Activated naive CD4-positive, alpha-beta T cell treated with anti-CD3 and anti-CD28 coated beads, Interleukin-2, amount 50 U/mL, for 72 hours (primary cell): ENCODE results near the gene PTPN14. TPM values are rescaled to one million over a fixed set of nuclear protein-coding genes. Genes with fewer than 3 reads are reported as not detected.
A peak's percentile ranks its signal among the peaks of the same experiment; 100 is the strongest.

ENCODE experiments used
- ATAC-seq, 2 donors: fragments of 150-1000 bp; cut with Tn5 transposase; 2 replicates each; pipeline ENCODE4 v1.10.0; 2021; ENCODE audit warnings: mild to moderate bottlenecking in 2 of 2, moderate library complexity in 2 of 2
- DNase-seq, 2 donors: peaks; one replicate each; pipeline ENCODE4 v3.0.0; 2021 to 2022; ENCODE audit warnings: low spot score in 2 of 2
- H3K27ac Mint-ChIP-seq, 2 donors: one replicate each; pipeline ENCODE4 v1.8.0; 2022; ENCODE audit warnings: mild to moderate bottlenecking in 2 of 2, mixed read lengths in 2 of 2
- H3K36me3 Mint-ChIP-seq, 2 donors: one replicate each; pipeline ENCODE4 v1.8.0; 2022; ENCODE audit warnings: mixed read lengths in 2 of 2
- H3K9me3 Mint-ChIP-seq, 2 donors: one replicate each; pipeline ENCODE4 v1.8.0; 2022; ENCODE audit warnings: mixed read lengths in 2 of 2
- total RNA-seq, 2 donors: library from RNA; stranded (reverse); gene quantifications; one replicate each; pipeline ENCODE4 v1.2.3, GENCODE V29; 2022

Gene PTPN14
- total RNA-seq, 2 donors from 2014 or later, result 4.0 to 4.3 TPM

- Mint-ChIP-seq H3K27ac (no peak overlapping the region), H3K9me3 (no peaks in the 10 kb centered on the region), H3K36me3 (no peaks in the 10 kb centered on the region)
- no peak for ATAC-seq
- DNase-seq, result no peak
Observed at GRCh38 chr1:214377886-214378285, 173.5 kb downstream of the PTPN14 start.

- Mint-ChIP-seq H3K9me3 (no peaks in the 10 kb centered on the region), H3K36me3 (no peaks in the 10 kb centered on the region), H3K27ac (no peak overlapping the region)
- DNase-seq (no peak), ATAC-seq (no peak)
Observed at GRCh38 chr1:214377485-214377884, 173.9 kb downstream of the PTPN14 start.

- Mint-ChIP-seq H3K27ac (no peak overlapping the region), H3K36me3 (no peaks in the 10 kb centered on the region), H3K9me3 (no peaks in the 10 kb centered on the region)
- no peak for DNase-seq
- ATAC-seq, result no peak
Observed at GRCh38 chr1:214372092-214372491, 179.3 kb downstream of the PTPN14 start.

GRCh38 chr1:214370615-214371014, 180.8 kb downstream of the PTPN14 start:
- Mint-ChIP-seq H3K36me3 (no peaks in the 10 kb centered on the region), H3K27ac (no peak overlapping the region), H3K9me3 (no peaks in the 10 kb centered on the region)
- ATAC-seq (no peak), DNase-seq (no peak)

GRCh38 chr1:214369364-214369763, 182.0 kb downstream of the PTPN14 start:
- Mint-ChIP-seq H3K27ac (no peak overlapping the region), H3K9me3 (no peaks in the 10 kb centered on the region), H3K36me3 (no peaks in the 10 kb centered on the region)
- no peak for DNase-seq
- ATAC-seq, result no peak

- Mint-ChIP-seq H3K27ac (no peak overlapping the region), H3K9me3 (no peaks in the 10 kb centered on the region)
- no peak for ATAC-seq
Observed at GRCh38 chr1:214367841-214368240, 183.6 kb downstream of the PTPN14 start.

GRCh38 chr1:214364786-214365295, 186.6 kb downstream of the PTPN14 start:
- Mint-ChIP-seq H3K36me3 (peaks cover 0 to 12% of the 10 kb centered on the region in 2 donors), H3K9me3 (peaks cover 0 to 9% of the 10 kb centered on the region in 2 donors), H3K27ac (no peak overlapping the region)
- DNase-seq, result no peak
- no peak for ATAC-seq

More at GRCh38 chr1:214367841-214368240, 183.6 kb downstream of the PTPN14 start:
- no peak for DNase-seq
- no peaks in the 10 kb centered on the region for H3K36me3 Mint-ChIP-seq

- peaks cover 0 to 9% of the 10 kb centered on the region in 2 donors for H3K9me3 Mint-ChIP-seq
- ATAC-seq (no peak), DNase-seq (no peak)
- peaks cover 0 to 12% of the 10 kb centered on the region in 2 donors for H3K36me3 Mint-ChIP-seq
- H3K27ac Mint-ChIP-seq, result no peak overlapping the region
Observed at GRCh38 chr1:214364386-214364785, 187.0 kb downstream of the PTPN14 start.

- ATAC-seq (no peak), DNase-seq (no peak)
- H3K27ac Mint-ChIP-seq, result no peak overlapping the region
- H3K36me3 Mint-ChIP-seq, result peaks cover 0 to 12% of the 10 kb centered on the region in 2 donors
- H3K9me3 Mint-ChIP-seq, result peaks cover 0 to 9% of the 10 kb centered on the region in 2 donors
Observed at GRCh38 chr1:214363386-214363785, 188.0 kb downstream of the PTPN14 start.

GRCh38 chr1:214362188-214362882, 189.1 kb downstream of the PTPN14 start:
- ATAC-seq, result no peak
- Mint-ChIP-seq H3K9me3 (peaks cover 0 to 9% of the 10 kb centered on the region in 2 donors), H3K27ac (no peak overlapping the region), H3K36me3 (peaks cover 0 to 12% of the 10 kb centered on the region in 2 donors)
- no peak for DNase-seq

GRCh38 chr1:214361636-214362035, 189.8 kb downstream of the PTPN14 start:
- no peak for ATAC-seq
- peaks cover 0 to 9% of the 10 kb centered on the region in 2 donors for H3K9me3 Mint-ChIP-seq
- peaks cover 0 to 12% of the 10 kb centered on the region in 2 donors for H3K36me3 Mint-ChIP-seq
- no peak for DNase-seq
- peak overlapping the region in 1 of 2 donors; percentile 67 for H3K27ac Mint-ChIP-seq

- Mint-ChIP-seq H3K27ac (peak overlapping the region; percentile 58 to 67), H3K36me3 (peaks cover 0 to 12% of the 10 kb centered on the region in 2 donors), H3K9me3 (peaks cover 0 to 9% of the 10 kb centered on the region in 2 donors)
- DNase-seq (no peak), ATAC-seq (peak; percentile 56 to 93)
Observed at GRCh38 chr1:214360525-214361164, 190.8 kb downstream of the PTPN14 start.

- peaks cover 0 to 9% of the 10 kb centered on the region in 2 donors for H3K9me3 Mint-ChIP-seq
- no peak overlapping the region for H3K27ac Mint-ChIP-seq
- DNase-seq (no peak), ATAC-seq (no peak)
- peaks cover 0 to 12% of the 10 kb centered on the region in 2 donors for H3K36me3 Mint-ChIP-seq
Observed at GRCh38 chr1:214360116-214360515, 191.3 kb downstream of the PTPN14 start.

- no peak for ATAC-seq
- DNase-seq, result no peak
- H3K9me3 Mint-ChIP-seq, result no peaks in the 10 kb centered on the region
- no peak overlapping the region for H3K27ac Mint-ChIP-seq
- no peaks in the 10 kb centered on the region for H3K36me3 Mint-ChIP-seq
Observed at GRCh38 chr1:214354440-214355148, 196.8 kb downstream of the PTPN14 start.

GRCh38 chr1:214352838-214353237, 198.6 kb downstream of the PTPN14 start:
- H3K36me3 Mint-ChIP-seq, result no peaks in the 10 kb centered on the region
- H3K9me3 Mint-ChIP-seq, result no peaks in the 10 kb centered on the region
- ATAC-seq (no peak), DNase-seq (no peak)
- no peak overlapping the region for H3K27ac Mint-ChIP-seq

- Mint-ChIP-seq H3K36me3 (no peaks in the 10 kb centered on the region), H3K9me3 (no peaks in the 10 kb centered on the region), H3K27ac (no peak overlapping the region)
- ATAC-seq (no peak), DNase-seq (no peak)
Observed at GRCh38 chr1:214351551-214352277, 199.7 kb downstream of the PTPN14 start.
